Activated T-helper 17 cell treated with anti-CD3 and anti-CD28 coated beads, Interleukin-2, amount 50 U/mL, for 72 hours (primary cell): ENCODE results near the gene PKNOX1. TPM values are rescaled to one million over a fixed set of nuclear protein-coding genes. Genes with fewer than 3 reads are reported as not detected.
"Not testable (repeated sequence)": the region's sequence is repeated elsewhere in the genome, so short reads cannot be mapped to it uniquely, and the experiment has no call there.

Experiments used
- ATAC-seq: fragments of 150-1000 bp; cut with Tn5 transposase; replicated peaks from 2 replicates; pipeline ENCODE4 v1.10.0; 2021; ENCODE audit warnings: mild to moderate bottlenecking, moderate library complexity
- H3K27ac Mint-ChIP-seq: one replicate; pipeline ENCODE4 v1.8.0; 2022; ENCODE audit warnings: mixed read lengths
- H3K27me3 Mint-ChIP-seq: one replicate; pipeline ENCODE4 v1.8.0; 2022; ENCODE audit warnings: mixed read lengths
- H3K36me3 Mint-ChIP-seq: one replicate; pipeline ENCODE4 v1.8.0; 2022; ENCODE audit warnings: low read depth, mild to moderate bottlenecking, mixed read lengths
- H3K4me1 Mint-ChIP-seq: one replicate; pipeline ENCODE4 v1.8.0; 2022; ENCODE audit warnings: mixed read lengths
- H3K4me3 Mint-ChIP-seq: one replicate; pipeline ENCODE4 v1.8.0; 2022; ENCODE audit warnings: mild to moderate bottlenecking, mixed read lengths
- H3K9me3 Mint-ChIP-seq: one replicate; pipeline ENCODE4 v1.8.0; 2022; ENCODE audit warnings: mixed read lengths
- total RNA-seq, 2 donors: library from RNA; stranded (reverse); gene quantifications; one replicate each; pipeline ENCODE4 v1.2.3, GENCODE V29; 2022

The PKNOX1 gene, protein sequence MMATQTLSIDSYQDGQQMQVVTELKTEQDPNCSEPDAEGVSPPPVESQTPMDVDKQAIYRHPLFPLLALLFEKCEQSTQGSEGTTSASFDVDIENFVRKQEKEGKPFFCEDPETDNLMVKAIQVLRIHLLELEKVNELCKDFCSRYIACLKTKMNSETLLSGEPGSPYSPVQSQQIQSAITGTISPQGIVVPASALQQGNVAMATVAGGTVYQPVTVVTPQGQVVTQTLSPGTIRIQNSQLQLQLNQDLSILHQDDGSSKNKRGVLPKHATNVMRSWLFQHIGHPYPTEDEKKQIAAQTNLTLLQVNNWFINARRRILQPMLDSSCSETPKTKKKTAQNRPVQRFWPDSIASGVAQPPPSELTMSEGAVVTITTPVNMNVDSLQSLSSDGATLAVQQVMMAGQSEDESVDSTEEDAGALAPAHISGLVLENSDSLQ
- total RNA-seq = 10 to 100 TPM; 18.0 to 29.6 TPM

- ATAC-seq = peak; percentile 89
- Mint-ChIP-seq H3K27ac (peak within 1 kb of the TSS; percentile 80), H3K27me3 (no peaks in the 10 kb centered on the region), H3K4me1 (peaks cover 10% of the 10 kb centered on the region), H3K4me3 (peak within 1 kb of the TSS; percentile 85), H3K9me3 (no peaks in the 10 kb centered on the region), H3K36me3 (peaks cover 5% of the 10 kb centered on the region)
These were observed at the start of gene PKNOX1 for GRCh38 chr21:42973991-42974831. Gene PKNOX1, plus strand, starts transcription at chr21:42974562. Its CDS starts 29,820 bp downstream, at chr21:43004382.

DNA sequence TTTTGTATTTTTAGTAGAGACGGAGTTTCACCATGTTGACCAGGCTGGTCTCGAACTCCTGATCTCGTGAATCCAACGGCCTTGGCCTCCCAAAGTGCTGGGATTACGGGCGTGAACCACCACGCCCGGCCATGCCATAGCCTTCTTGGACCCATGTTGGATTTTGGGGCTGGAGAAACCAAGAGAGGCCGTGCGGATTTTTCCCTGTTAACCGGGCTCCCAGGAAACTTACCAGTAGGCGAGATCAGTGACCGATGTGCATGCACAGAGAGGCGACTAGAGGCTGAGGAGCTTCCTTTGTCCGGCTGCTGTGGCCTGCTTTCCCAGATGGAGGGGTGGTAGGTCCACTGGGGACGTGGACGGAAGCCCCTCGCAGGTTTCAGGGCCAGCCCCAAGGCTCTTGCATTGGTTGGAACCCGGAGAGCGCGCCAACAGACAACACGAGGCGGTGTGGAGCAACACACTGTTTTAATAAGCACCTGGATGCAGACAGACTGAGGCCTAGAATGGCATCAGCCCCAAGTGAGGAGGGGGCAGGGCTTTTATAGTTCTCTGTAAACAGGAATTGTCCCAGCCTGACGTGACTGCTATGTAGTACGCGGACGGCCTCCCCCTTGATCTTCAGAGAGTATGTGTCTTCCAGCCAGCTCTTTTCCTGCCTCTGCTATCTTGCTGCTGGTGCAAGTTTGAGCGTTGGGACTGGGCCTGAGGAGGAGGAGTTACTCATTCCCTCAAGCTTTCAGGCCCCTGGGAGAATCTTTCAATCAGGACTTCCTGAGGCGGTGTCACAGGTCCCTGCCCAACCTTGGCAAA is 49.0 kb upstream of the PKNOX1 start, which contains the start of gene ERVH48-1:
ERVH48-1 (minus strand) TSS at position 517 of the 813 bp plus-strand sequence. CDS start 6,624 bp downstream, outside the sequence.
- peak within 1 kb of the TSS; percentile 93 for H3K27ac Mint-ChIP-seq
- H3K4me3 Mint-ChIP-seq = peak within 1 kb of the TSS; percentile 68
- H3K27me3 Mint-ChIP-seq = no peaks in the 10 kb centered on the region
- H3K36me3 Mint-ChIP-seq = no peaks in the 10 kb centered on the region
- peaks cover 13% of the 10 kb centered on the region for H3K4me1 Mint-ChIP-seq
- no peak for ATAC-seq
- no peaks in the 10 kb centered on the region for H3K9me3 Mint-ChIP-seq

DNA sequence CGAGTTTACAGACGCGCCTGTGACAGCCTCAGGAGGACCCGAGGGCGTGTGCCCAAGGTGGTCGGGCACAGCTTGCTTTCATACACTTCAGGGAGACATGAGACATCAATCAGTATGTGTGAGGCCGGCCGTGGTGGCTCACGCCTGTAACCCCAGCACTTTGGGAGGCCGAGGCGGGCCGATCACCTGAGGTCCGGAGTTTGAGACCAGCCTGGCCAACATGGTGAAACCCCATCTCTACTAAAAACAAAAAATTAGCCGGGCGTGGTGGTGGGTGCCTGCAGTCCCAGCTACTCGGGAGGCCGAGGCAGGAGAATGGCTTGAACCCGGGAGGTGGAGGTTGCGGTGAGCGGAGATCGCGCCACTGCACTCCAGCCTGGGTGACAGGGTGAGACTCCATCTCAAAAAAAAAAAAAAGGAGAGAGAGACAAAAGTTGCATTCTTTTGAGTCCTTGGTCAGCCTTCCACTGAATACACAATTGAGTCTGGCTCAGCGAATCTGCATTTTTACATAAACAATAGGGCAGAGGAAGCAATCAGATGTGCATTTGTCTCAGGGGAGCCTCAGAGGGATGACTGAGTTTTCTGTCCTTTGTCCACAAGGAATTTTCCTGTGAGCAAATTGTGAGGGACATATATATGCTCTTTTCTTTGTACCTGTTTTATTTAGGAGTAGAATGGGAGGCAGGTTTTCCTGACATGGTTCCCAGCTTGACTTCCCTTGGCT is 46.7 kb upstream of the PKNOX1 start:
- peaks cover 13% of the 10 kb centered on the region for H3K4me1 Mint-ChIP-seq
- H3K36me3 Mint-ChIP-seq, H3K9me3 Mint-ChIP-seq, H3K27me3 Mint-ChIP-seq, H3K4me3 Mint-ChIP-seq, ATAC-seq, H3K27ac Mint-ChIP-seq: not testable (repeated sequence)

DNA sequence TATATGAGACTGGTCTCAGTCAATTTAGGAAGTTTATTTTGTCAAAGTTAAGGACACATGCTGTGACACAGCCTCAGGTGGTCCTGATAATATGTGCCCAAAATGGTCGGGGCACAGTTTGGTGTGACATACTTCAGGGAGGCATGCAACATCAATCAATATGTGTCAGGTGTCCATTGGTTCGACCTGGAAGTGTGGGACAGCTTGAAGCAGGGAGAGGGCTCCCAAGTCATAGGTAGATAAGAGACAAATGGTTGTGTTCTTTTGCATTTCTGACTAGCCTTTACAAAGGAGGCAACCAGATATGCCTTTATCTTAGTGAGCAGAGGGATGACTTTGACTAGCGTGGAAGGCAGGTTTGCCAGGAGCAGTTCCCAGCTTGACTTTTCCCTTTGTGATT is 44.4 kb upstream of the PKNOX1 start:
- no peak overlapping the region for H3K4me3 Mint-ChIP-seq
- no peak for ATAC-seq
- no peaks in the 10 kb centered on the region for H3K9me3 Mint-ChIP-seq
- H3K4me1 Mint-ChIP-seq = no peaks in the 10 kb centered on the region
- no peak overlapping the region for H3K27ac Mint-ChIP-seq
- no peaks in the 10 kb centered on the region for H3K27me3 Mint-ChIP-seq
- no peaks in the 10 kb centered on the region for H3K36me3 Mint-ChIP-seq

- Mint-ChIP-seq H3K27ac (peak overlapping the region; percentile 29), H3K4me3 (no peak overlapping the region), H3K27me3 (no peaks in the 10 kb centered on the region), H3K4me1 (no peaks in the 10 kb centered on the region), H3K36me3 (no peaks in the 10 kb centered on the region), H3K9me3 (no peaks in the 10 kb centered on the region)
- ATAC-seq = no peak
These were observed 42.7 kb upstream of the PKNOX1 start for GRCh38 chr21:42931560-42932235.

DNA sequence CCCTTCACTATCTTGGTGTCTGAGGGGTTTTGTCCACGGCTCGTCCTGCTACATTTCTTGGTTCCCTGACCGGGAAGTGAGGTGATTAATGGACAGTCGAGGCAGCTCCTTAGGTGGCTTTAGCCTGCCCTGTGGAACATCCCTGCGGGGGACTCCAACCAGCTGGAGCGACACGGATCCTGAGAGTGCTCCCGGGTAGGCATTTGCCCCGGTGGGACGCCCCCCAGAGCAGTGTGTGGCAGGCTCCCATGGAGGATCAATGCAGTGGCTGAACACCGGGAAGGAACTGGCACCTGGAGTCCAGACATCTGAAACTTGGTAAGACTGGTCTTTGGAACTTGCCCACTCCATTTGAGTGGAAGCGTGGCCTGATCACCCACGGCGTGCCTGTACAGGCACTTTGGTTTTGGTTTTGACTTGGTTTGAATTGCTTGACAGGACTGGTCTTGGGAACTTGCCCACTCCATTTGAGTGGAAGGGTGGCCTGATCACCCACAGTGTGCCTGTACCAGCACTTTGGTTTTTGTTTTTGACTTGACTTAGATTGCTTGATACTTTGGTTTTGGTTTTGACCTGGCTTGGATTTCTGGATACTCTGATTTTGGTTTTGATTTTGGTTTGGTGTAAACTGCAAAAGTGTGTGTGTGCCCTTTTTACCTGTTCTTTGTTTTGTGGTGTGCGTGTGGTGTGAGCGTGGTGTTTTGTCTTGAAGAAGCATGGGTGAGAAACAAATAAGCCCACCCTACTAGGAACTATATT is 41.8 kb upstream of the PKNOX1 start:
- ATAC-seq, H3K4me1 Mint-ChIP-seq, H3K36me3 Mint-ChIP-seq, H3K27me3 Mint-ChIP-seq, H3K9me3 Mint-ChIP-seq, H3K4me3 Mint-ChIP-seq, H3K27ac Mint-ChIP-seq: not testable (repeated sequence)

- H3K36me3 Mint-ChIP-seq, H3K27ac Mint-ChIP-seq, H3K4me3 Mint-ChIP-seq, H3K9me3 Mint-ChIP-seq, ATAC-seq, H3K27me3 Mint-ChIP-seq, H3K4me1 Mint-ChIP-seq: not testable (repeated sequence)
These were observed 41.0 kb upstream of the PKNOX1 start for GRCh38 chr21:42933137-42933970.

GRCh38 chr21:42933973-42934372 is 40.4 kb upstream of the PKNOX1 start:
- not testable (repeated sequence) for H3K27ac Mint-ChIP-seq, ATAC-seq, H3K27me3 Mint-ChIP-seq, H3K36me3 Mint-ChIP-seq, H3K4me3 Mint-ChIP-seq, H3K9me3 Mint-ChIP-seq, H3K4me1 Mint-ChIP-seq

DNA sequence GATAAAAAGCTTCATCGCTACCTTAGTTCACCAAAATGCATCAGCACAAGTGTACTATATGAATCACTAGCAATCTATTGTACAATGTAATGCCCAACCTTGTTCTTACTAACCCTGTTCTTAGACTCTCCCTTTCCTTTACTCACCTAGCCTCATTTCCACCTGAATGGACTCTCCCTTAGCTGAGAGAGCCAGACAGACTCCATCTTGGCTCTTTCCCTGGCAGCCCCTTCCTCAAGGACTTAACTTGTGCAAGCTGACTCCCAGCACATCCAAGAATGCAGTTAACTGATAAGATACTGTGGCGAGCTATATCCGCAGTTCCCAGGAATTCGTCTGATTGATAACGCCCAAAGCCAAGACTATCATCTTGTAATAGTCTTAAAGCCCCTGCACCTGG is 38.0 kb upstream of the PKNOX1 start:
- H3K36me3 Mint-ChIP-seq, H3K27me3 Mint-ChIP-seq, H3K4me1 Mint-ChIP-seq, ATAC-seq, H3K27ac Mint-ChIP-seq, H3K9me3 Mint-ChIP-seq, H3K4me3 Mint-ChIP-seq: not testable (repeated sequence)

DNA sequence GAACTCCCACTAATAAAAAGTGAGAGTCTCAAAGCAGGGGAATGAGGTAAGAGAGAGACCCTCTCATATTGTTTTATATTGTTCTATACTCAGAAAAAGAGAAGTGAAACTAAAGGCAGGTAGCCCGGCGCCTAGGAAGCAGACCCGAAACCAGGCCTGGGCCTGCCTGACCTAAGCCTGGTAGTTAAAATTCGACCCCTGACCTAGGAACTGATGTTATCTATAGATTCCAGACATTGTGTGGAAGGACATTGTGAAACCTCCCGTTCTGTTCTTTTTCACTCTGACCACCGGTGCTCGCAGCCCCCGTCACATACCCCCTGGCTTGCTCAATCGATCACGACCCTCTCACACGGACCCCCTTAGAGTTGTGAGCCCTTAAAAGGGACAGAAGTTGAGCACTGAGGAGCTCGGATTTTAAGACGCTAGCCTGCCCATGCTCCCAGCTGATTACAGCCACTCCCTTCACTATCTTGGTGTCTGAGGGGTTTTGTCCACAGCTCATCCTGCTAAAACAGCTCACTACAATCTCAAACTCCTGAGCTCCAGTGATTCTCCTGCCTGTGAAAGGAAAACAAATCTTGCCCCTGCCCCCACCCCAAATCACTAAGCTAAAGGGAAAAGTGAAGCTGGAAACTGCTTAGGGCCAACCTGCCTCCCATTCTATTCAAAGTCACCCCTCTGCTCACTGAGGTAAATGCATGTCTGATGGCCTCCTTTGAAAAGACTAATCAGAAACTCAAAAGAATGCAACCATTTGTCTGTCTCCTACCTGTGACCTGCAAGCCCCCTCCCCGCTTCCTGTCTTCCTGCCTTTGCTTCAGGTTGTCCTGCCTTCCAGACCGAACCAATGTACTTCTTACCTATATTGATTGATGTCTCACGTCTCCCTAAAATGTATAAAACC is 37.1 kb upstream of the PKNOX1 start:
- H3K27ac Mint-ChIP-seq, H3K36me3 Mint-ChIP-seq, H3K27me3 Mint-ChIP-seq, H3K4me3 Mint-ChIP-seq, H3K4me1 Mint-ChIP-seq, ATAC-seq, H3K9me3 Mint-ChIP-seq: not testable (repeated sequence)

- no peaks in the 10 kb centered on the region for H3K36me3 Mint-ChIP-seq
- H3K4me3 Mint-ChIP-seq = no peak overlapping the region
- no peaks in the 10 kb centered on the region for H3K9me3 Mint-ChIP-seq
- no peak overlapping the region for H3K27ac Mint-ChIP-seq
- H3K4me1 Mint-ChIP-seq = no peaks in the 10 kb centered on the region
- no peaks in the 10 kb centered on the region for H3K27me3 Mint-ChIP-seq
- ATAC-seq = no peak
These were observed 36.3 kb upstream of the PKNOX1 start for GRCh38 chr21:42937960-42938605.
